ENCODE data around the gene FAM169A.
"Not testable (repeated sequence)": the region's sequence is repeated elsewhere in the genome, so short reads cannot be mapped to it uniquely, and the experiment has no call there.

The FAM169A gene

GRCh38 chr5:74761241-74761640 lies 104.9 kb downstream of the FAM169A start:
- peak; percentile 30 for DNase-seq (ENCODE audit: low read depth)
- H3K4me3 ChIP-seq (ENCODE audit: low read length) = no peak overlapping the region
- TF ChIP-seq, protein P1, sequence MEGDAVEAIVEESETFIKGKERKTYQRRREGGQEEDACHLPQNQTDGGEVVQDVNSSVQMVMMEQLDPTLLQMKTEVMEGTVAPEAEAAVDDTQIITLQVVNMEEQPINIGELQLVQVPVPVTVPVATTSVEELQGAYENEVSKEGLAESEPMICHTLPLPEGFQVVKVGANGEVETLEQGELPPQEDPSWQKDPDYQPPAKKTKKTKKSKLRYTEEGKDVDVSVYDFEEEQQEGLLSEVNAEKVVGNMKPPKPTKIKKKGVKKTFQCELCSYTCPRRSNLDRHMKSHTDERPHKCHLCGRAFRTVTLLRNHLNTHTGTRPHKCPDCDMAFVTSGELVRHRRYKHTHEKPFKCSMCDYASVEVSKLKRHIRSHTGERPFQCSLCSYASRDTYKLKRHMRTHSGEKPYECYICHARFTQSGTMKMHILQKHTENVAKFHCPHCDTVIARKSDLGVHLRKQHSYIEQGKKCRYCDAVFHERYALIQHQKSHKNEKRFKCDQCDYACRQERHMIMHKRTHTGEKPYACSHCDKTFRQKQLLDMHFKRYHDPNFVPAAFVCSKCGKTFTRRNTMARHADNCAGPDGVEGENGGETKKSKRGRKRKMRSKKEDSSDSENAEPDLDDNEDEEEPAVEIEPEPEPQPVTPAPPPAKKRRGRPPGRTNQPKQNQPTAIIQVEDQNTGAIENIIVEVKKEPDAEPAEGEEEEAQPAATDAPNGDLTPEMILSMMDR (IDR thresholded peaks at IDR 0.05; ENCODE audit: insufficient read depth, low read depth, low read length, missing control alignments) = no peak

- H3K4me3 ChIP-seq (ENCODE audit: low read length); DNase-seq (ENCODE audit: low read depth): not testable (repeated sequence)
These were observed 117.4 kb downstream of the FAM169A start for GRCh38 chr5:74748742-74749141.

DNA sequence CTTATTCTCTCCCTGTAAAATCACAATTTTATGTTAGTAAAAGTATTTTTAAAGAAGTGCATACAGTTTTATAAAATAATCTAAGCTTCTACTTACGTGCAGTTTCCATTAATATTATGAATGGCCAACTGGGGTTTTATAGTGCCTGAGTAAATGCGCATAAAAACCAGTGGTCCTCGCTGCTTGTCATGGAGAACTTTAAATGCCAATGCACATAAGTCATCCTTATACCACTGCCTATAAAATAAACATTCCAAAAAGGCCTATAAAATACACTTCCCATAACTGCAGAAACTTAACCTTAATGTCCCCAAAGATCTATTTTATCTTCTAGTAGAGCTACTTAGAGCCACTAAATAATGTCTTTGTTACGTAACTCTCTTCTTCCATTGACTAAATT lies 127.8 kb downstream of the FAM169A start:
- DNase-seq (ENCODE audit: low read depth) = no peak
- TF ChIP-seq, protein P1 (IDR thresholded peaks at IDR 0.05; ENCODE audit: insufficient read depth, low read depth, low read length, missing control alignments) = no peak
- H3K4me3 ChIP-seq (ENCODE audit: low read length) = no peak overlapping the region

- DNase-seq (ENCODE audit: low read depth) = no peak
- H3K4me3 ChIP-seq (ENCODE audit: low read length) = no peak overlapping the region
- TF ChIP-seq, protein P1 (IDR thresholded peaks at IDR 0.05; ENCODE audit: insufficient read depth, low read depth, low read length, missing control alignments) = no peak
These were observed 129.4 kb downstream of the FAM169A start for GRCh38 chr5:74736759-74737158.

All from epithelial cell of esophagus (primary cell).